Suppressor macrophage treated with lipopolysaccharide for 1 hour (primary cell): ENCODE results near the gene ZNF112.

Experiments
- DNase-seq, 3 donors: peaks; one replicate each; pipeline ENCODE4 v3.0.0-alpha.2; 2020 to 2022

The ZNF112 gene

GRCh38 chr19:44280916-44281315 is 75.6 kb downstream of the ZNF112 start:
- DNase-seq, result no peak

DNA sequence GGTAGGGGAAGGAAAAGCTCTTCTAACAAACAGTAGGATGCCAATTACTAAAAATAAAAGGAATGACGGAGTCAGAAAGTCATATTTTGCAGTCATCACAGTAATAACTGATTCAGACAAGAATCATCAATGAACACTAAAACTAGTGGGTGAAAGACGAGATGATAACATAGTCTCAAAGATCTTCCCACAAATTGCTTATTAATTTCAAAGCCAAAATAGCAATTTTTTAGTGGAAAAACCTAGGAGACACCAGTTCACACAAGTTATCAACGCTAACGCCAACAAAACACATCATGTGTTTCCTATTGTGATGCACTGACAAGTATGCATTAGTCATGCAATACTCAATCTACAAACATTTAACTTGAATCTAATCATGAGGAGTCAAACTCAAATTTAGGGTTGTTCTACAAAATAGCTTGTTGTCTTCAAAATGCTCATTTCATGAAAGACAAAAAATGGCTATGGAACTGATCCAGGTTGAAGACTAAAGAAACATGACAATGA is 78.2 kb downstream of the ZNF112 start:
- no peak for DNase-seq

DNA sequence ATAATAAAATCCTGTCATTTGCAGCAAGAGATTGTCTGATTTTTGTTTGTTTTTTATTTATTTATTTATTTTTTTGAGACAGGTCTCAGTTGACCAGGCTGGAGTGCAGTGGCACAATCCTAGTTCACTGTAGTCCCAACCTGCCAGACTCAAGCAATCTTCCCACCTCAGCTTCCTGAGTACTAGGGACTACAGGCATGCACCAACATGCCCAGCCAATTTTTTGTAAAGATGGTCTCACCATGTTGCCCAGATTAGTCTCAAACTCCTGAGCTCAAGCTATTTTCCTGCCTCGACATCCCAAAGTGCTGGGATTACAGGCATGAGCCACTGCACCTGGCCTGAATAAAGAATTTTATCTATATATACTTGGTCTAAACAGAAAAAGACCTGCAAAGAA is 79.1 kb downstream of the ZNF112 start:
- DNase-seq, result no peak
